ENCODE measurements around the gene NPBWR2. TPM values are rescaled to one million over a fixed set of nuclear protein-coding genes. Genes with fewer than 3 reads are reported as not detected.

NPBWR2 gene
- total RNA-seq, 1 experiment from 2014 or later, result not detected

DNA sequence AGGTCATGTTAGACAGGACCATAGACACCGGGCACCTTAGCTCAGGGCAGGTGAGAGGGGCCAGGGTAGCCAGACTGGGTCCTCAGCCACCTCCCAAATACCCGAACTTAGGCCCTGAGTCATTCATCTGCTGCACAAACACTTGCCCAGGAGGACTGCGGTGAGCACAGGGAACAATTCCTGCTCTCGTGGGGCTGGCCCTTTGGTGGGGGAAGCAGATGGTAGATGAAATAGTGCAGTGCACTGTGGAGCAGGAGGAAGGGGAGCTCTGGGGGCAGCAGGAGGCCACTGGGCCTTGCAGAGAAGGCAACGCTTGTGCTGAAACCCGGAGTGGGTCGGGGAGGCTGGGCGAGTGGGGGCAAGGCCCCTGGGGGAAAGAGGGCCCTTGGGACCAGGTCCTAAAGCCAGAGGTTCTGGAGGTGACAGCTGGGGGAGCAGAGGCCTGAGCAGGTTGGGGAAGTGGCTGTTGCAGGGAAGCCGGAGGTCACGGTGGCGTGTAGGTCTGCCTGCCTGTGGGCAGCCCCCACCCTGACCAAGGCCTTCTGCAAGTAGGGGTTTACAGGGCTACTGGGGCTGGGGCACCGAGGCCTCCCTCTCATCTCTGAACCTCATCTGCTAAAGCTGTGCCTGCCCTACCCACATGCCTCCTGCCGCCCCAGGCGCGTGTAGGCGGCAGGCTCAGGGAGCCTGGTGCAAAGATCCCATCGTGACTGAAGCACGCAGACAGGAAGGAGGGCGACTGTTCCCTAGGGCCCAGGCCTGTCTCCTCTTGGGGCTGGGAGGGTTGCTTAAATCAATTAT lies 4.7 kb upstream of the NPBWR2 start:
- intact Hi-C loops (cut with micrococcal nuclease; ENCODE audit: unreplicated experiment) (no loop called here), in situ Hi-C loops (cut with HindIII; ENCODE audit: low pct_unique_long_range_greater_than_20kb, low sequenced_read_pairs) (no loop called here)
- Histone ChIP-seq H3K27ac (ENCODE audit: low read length) (no peak overlapping the region), H3K4me1 (ENCODE audit: control insufficient read depth, insufficient read depth, low read length) (no peaks in the 10 kb centered on the region; the same call in 1 of the 2 replicates), H3K9me3 (ENCODE audit: control insufficient read depth, insufficient read depth, low read depth, low read length) (no peaks in the 10 kb centered on the region), H3K27me3 (ENCODE audit: control insufficient read depth, insufficient read depth, low read length) (no peaks in the 10 kb centered on the region), H3K4me3 (ENCODE audit: low read depth in 2 of 2, low read length in 2 of 2) (no peak overlapping the region), H3K36me3 (ENCODE audit: control insufficient read depth, insufficient read depth, low read length) (no peaks in the 10 kb centered on the region)
- ChIA-PET CTCF (no interaction called here), POLR2A (no interaction called here)
- DNase-seq (ENCODE audit: low read depth, low spot score) (no peak), ATAC-seq (no peak)
- BruUV-seq (replicated peaks), result no TSS peak
- TF ChIP-seq POLR2AphosphoS5 (IDR thresholded peaks at IDR 0.05; ENCODE audit: low read depth, low read length) (no peak), SIN3A (IDR thresholded peaks at IDR 0.05; ENCODE audit: borderline replicate concordance, insufficient read depth, low read depth, low read length) (no peak), TCF7L2 (IDR thresholded peaks at IDR 0.05; ENCODE audit: low read depth, low read length) (no peak)
- TF ChIP-seq, protein P1, sequence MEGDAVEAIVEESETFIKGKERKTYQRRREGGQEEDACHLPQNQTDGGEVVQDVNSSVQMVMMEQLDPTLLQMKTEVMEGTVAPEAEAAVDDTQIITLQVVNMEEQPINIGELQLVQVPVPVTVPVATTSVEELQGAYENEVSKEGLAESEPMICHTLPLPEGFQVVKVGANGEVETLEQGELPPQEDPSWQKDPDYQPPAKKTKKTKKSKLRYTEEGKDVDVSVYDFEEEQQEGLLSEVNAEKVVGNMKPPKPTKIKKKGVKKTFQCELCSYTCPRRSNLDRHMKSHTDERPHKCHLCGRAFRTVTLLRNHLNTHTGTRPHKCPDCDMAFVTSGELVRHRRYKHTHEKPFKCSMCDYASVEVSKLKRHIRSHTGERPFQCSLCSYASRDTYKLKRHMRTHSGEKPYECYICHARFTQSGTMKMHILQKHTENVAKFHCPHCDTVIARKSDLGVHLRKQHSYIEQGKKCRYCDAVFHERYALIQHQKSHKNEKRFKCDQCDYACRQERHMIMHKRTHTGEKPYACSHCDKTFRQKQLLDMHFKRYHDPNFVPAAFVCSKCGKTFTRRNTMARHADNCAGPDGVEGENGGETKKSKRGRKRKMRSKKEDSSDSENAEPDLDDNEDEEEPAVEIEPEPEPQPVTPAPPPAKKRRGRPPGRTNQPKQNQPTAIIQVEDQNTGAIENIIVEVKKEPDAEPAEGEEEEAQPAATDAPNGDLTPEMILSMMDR (IDR thresholded peaks at IDR 0.05), result no peak
- TF ChIP-seq, protein P2, sequence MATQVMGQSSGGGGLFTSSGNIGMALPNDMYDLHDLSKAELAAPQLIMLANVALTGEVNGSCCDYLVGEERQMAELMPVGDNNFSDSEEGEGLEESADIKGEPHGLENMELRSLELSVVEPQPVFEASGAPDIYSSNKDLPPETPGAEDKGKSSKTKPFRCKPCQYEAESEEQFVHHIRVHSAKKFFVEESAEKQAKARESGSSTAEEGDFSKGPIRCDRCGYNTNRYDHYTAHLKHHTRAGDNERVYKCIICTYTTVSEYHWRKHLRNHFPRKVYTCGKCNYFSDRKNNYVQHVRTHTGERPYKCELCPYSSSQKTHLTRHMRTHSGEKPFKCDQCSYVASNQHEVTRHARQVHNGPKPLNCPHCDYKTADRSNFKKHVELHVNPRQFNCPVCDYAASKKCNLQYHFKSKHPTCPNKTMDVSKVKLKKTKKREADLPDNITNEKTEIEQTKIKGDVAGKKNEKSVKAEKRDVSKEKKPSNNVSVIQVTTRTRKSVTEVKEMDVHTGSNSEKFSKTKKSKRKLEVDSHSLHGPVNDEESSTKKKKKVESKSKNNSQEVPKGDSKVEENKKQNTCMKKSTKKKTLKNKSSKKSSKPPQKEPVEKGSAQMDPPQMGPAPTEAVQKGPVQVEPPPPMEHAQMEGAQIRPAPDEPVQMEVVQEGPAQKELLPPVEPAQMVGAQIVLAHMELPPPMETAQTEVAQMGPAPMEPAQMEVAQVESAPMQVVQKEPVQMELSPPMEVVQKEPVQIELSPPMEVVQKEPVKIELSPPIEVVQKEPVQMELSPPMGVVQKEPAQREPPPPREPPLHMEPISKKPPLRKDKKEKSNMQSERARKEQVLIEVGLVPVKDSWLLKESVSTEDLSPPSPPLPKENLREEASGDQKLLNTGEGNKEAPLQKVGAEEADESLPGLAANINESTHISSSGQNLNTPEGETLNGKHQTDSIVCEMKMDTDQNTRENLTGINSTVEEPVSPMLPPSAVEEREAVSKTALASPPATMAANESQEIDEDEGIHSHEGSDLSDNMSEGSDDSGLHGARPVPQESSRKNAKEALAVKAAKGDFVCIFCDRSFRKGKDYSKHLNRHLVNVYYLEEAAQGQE (IDR thresholded peaks at IDR 0.05; ENCODE audit: insufficient read depth in 1 of 2, low read depth in 2 of 2, low read length in 1 of 2), result no peak

DNA sequence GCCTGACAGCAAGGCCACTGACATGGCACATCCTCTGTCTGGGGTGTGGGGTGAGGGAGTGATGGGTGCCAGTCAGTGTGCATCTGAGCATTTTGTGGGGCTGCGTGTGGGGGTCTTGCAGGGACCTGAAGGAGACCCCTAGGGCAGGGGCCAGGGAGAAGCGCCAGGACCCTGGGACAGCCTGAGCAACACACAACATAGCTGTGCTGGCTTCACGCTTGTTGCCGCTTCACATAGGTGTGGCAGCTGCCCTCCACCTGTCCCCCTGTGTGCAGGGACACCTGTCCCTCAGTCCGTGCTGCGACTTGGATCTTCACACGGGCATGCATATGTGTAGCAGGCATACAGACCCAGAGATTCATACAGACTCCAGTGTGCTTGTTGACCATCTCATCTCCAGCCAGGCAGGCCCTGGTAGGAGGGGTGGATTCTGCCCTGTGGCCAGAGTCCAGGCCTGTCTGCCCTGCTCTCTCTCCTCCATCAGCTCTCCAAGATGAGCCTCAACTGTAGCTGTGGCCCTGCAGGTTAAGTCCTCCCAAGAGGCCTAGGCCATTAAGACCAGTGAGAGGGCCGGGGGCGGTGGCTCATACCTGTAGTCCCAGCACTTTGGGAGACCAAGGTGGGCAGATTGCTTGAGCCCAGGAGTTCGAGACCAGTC lies 3.2 kb upstream of the NPBWR2 start:
- Histone ChIP-seq H3K9me3 (ENCODE audit: control insufficient read depth, insufficient read depth, low read depth, low read length) (no peaks in the 10 kb centered on the region), H3K4me3 (ENCODE audit: low read depth in 2 of 2, low read length in 2 of 2) (no peak overlapping the region), H3K27me3 (ENCODE audit: control insufficient read depth, insufficient read depth, low read length) (no peaks in the 10 kb centered on the region), H3K4me1 (ENCODE audit: control insufficient read depth, insufficient read depth, low read length) (no peaks in the 10 kb centered on the region; the same call in 1 of the 2 replicates), H3K27ac (ENCODE audit: low read length) (no peak overlapping the region), H3K36me3 (ENCODE audit: control insufficient read depth, insufficient read depth, low read length) (no peaks in the 10 kb centered on the region)
- in situ Hi-C loops (cut with HindIII; ENCODE audit: low pct_unique_long_range_greater_than_20kb, low sequenced_read_pairs), result no loop called here
- ChIA-PET POLR2A (no interaction called here), CTCF (no interaction called here)
- no TSS peak for BruUV-seq (replicated peaks)
- ATAC-seq (no peak), DNase-seq (ENCODE audit: low read depth, low spot score) (no peak)
- intact Hi-C loops (cut with micrococcal nuclease; ENCODE audit: unreplicated experiment), result no loop called here
- TF ChIP-seq, protein P2 (IDR thresholded peaks at IDR 0.05; ENCODE audit: insufficient read depth in 1 of 2, low read depth in 2 of 2, low read length in 1 of 2), result no peak
- TF ChIP-seq, protein P1 (IDR thresholded peaks at IDR 0.05), result no peak
- TF ChIP-seq TCF7L2 (IDR thresholded peaks at IDR 0.05; ENCODE audit: low read depth, low read length), result no peak
- no peak for TF ChIP-seq SIN3A (IDR thresholded peaks at IDR 0.05; ENCODE audit: borderline replicate concordance, insufficient read depth, low read depth, low read length)
- TF ChIP-seq POLR2AphosphoS5 (IDR thresholded peaks at IDR 0.05; ENCODE audit: low read depth, low read length), result no peak
